Measurements from ENCODE around the gene UBE2R2.
"Not testable (repeated sequence)": the region's sequence is repeated elsewhere in the genome, so short reads cannot be mapped to it uniquely, and the experiment has no call there.

The UBE2R2 gene

DNA sequence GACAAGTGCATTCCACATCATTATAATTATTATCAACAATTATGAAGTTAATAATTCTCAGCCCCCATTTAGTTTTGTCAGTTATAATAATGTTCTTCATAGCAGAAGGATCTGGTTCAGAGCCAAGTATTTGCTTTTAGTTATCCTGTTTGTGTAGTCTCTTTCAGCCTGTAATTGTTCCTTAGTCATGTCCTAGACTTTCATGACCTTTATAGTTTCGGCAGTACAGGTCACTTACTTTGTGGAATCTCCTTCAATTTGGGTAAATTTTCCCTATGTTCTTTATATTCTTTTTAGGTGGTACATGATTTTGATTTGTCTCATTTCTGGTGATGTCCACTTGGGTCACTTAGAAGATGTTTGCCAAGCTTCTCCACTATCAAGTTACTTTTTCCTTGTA is 34.3 kb downstream of the UBE2R2 start:
- Histone ChIP-seq H3K4me3 (ENCODE audit: low read depth, low read length) (no peak overlapping the region), H3K9ac (ENCODE audit: low read depth, low read length) (no peak overlapping the region), H3K9me3 (ENCODE audit: control insufficient read depth, insufficient read depth, low read length) (no peaks in the 10 kb centered on the region), H3K27me3 (ENCODE audit: control insufficient read depth, insufficient read depth, low read length) (no peaks in the 10 kb centered on the region), H3K36me3 (ENCODE audit: control insufficient read depth, insufficient read depth, low read length) (no peaks in the 10 kb centered on the region), H3K4me1 (ENCODE audit: control insufficient read depth, insufficient read depth, low read length) (peaks cover 10% of the 10 kb centered on the region)

DNA sequence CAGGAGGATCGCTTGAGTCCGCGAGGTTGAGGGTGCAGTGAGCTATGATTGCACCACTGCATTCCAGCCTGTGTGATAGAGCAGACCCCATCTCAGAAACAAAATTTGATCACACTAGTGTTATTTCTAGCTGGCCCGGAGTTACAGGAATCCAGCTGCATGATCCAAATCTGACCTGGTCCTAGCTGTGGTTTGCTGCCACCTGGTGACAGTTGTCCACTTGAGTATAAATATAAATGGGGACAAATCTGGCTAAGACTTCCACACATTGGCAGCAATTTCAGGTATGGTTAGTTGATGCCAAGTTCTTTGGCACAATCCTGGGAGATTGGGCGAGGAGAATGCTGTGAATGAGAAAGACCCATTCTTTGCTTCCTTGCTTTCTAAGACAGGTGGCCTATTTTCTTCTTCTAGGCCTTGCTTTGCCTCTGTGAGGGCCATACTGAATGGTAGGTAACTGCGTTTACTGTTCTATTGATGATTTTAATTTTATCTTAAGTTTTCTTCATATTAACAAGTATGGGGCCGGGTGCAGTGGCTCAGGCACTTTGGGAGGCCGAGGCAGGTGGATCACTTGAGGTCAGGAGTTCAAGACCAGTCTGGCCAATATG is 35.4 kb downstream of the UBE2R2 start:
- H3K36me3 ChIP-seq (ENCODE audit: control insufficient read depth, insufficient read depth, low read length): no peaks in the 10 kb centered on the region
- no peak overlapping the region for H3K4me3 ChIP-seq (ENCODE audit: low read depth, low read length)
- no peak overlapping the region for H3K9ac ChIP-seq (ENCODE audit: low read depth, low read length)
- peaks cover 10% of the 10 kb centered on the region for H3K4me1 ChIP-seq (ENCODE audit: control insufficient read depth, insufficient read depth, low read length)
- H3K27me3 ChIP-seq (ENCODE audit: control insufficient read depth, insufficient read depth, low read length): no peaks in the 10 kb centered on the region
- no peaks in the 10 kb centered on the region for H3K9me3 ChIP-seq (ENCODE audit: control insufficient read depth, insufficient read depth, low read length)

- H3K9ac ChIP-seq (ENCODE audit: low read depth, low read length): no peak overlapping the region
- H3K27me3 ChIP-seq (ENCODE audit: control insufficient read depth, insufficient read depth, low read length): no peaks in the 10 kb centered on the region
- no peaks in the 10 kb centered on the region for H3K36me3 ChIP-seq (ENCODE audit: control insufficient read depth, insufficient read depth, low read length)
- no peaks in the 10 kb centered on the region for H3K9me3 ChIP-seq (ENCODE audit: control insufficient read depth, insufficient read depth, low read length)
- H3K4me1 ChIP-seq (ENCODE audit: control insufficient read depth, insufficient read depth, low read length): no peaks in the 10 kb centered on the region
- no peak overlapping the region for H3K4me3 ChIP-seq (ENCODE audit: low read depth, low read length)
These were observed 39.3 kb downstream of the UBE2R2 start for GRCh38 chr9:33856247-33856646.

DNA sequence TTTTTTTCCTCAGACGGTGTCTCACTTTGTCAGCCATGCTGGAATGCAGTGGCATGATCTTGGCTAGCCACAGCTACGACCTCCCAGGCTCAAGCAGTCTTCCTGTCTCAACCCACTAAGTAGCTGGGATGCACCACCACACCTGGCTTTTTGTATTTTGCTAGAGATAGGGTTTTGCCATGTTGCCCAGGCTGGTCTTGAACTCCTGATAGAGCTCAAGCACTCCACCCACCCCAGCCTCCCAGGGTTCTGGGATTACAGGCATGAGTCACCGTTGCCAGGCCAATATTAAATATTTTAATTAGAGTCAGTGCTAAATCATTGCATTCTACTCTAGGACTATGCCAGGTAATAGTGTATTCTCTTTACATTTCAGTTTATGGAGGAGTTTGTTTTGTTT is 41.5 kb downstream of the UBE2R2 start:
- Histone ChIP-seq H3K27me3 (ENCODE audit: control insufficient read depth, insufficient read depth, low read length) (no peaks in the 10 kb centered on the region), H3K4me3 (ENCODE audit: low read depth, low read length) (no peak overlapping the region), H3K9me3 (ENCODE audit: control insufficient read depth, insufficient read depth, low read length) (no peaks in the 10 kb centered on the region), H3K36me3 (ENCODE audit: control insufficient read depth, insufficient read depth, low read length) (no peaks in the 10 kb centered on the region), H3K4me1 (ENCODE audit: control insufficient read depth, insufficient read depth, low read length) (no peaks in the 10 kb centered on the region), H3K9ac (ENCODE audit: low read depth, low read length) (no peak overlapping the region)

DNA sequence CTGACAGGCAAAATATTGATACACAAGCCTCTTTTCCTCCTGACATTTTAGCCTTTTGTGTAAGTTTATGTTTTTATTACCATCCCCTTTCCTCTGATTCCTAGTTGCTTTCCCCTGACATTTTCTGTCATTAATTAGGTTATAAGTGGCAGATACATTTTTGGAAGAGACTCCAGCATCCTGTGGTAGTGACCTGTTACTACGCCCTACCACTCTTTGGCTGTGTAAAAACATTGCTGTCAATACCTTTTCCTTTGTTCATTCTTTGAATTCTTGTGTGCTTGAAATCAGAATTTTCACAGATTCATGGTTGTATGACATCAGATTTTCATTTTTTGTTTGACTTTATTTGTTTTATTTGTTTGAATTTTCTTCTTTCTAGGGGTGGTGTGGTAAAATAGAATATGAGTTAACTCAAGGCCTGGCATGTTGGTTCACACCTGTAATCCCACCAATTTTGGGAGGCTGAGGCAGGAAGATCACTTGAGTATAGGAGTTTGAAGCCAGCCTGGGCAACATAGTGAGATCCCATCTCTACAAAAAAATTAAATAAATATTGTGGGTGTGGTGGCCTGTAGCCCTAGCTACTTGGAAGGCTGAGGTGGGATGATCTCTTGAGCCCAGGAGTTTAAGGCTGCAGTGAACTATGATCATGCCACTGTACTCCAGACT is 43.4 kb downstream of the UBE2R2 start:
- no peak overlapping the region for H3K9ac ChIP-seq (ENCODE audit: low read depth, low read length)
- no peaks in the 10 kb centered on the region for H3K27me3 ChIP-seq (ENCODE audit: control insufficient read depth, insufficient read depth, low read length)
- H3K4me1 ChIP-seq (ENCODE audit: control insufficient read depth, insufficient read depth, low read length): no peaks in the 10 kb centered on the region
- no peaks in the 10 kb centered on the region for H3K36me3 ChIP-seq (ENCODE audit: control insufficient read depth, insufficient read depth, low read length)
- H3K9me3 ChIP-seq (ENCODE audit: control insufficient read depth, insufficient read depth, low read length): no peaks in the 10 kb centered on the region
- H3K4me3 ChIP-seq (ENCODE audit: low read depth, low read length): no peak overlapping the region

DNA sequence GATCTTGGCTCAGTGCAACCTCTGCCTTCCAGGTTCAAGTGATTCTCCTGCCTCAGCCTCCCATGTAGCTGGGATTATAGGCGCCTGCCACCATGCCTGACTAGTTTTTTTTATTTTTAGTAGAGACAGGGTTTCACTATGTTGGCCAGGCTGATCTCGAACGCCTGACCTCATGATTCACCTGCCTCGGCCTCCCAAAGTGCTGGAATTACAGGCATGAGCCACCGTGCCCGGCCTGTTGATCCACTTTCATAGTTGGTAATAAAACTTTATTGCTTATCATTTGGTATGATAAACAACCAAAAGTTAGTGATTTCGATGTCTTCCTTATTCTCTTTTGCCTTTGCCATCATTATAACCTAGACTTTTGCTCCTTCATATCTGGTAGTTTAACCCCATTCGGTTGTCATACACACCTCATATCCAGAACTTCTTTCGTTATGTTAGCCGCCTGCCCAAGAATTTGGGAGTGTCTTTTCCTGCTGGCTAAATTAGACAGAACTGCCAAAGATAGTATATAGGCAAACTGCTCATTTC is 45.0 kb downstream of the UBE2R2 start:
- H3K27me3 ChIP-seq (ENCODE audit: control insufficient read depth, insufficient read depth, low read length): no peaks in the 10 kb centered on the region
- H3K4me3 ChIP-seq (ENCODE audit: low read depth, low read length): no peak overlapping the region
- H3K9me3 ChIP-seq (ENCODE audit: control insufficient read depth, insufficient read depth, low read length): no peaks in the 10 kb centered on the region
- no peaks in the 10 kb centered on the region for H3K36me3 ChIP-seq (ENCODE audit: control insufficient read depth, insufficient read depth, low read length)
- no peaks in the 10 kb centered on the region for H3K4me1 ChIP-seq (ENCODE audit: control insufficient read depth, insufficient read depth, low read length)
- no peak overlapping the region for H3K9ac ChIP-seq (ENCODE audit: low read depth, low read length)

DNA sequence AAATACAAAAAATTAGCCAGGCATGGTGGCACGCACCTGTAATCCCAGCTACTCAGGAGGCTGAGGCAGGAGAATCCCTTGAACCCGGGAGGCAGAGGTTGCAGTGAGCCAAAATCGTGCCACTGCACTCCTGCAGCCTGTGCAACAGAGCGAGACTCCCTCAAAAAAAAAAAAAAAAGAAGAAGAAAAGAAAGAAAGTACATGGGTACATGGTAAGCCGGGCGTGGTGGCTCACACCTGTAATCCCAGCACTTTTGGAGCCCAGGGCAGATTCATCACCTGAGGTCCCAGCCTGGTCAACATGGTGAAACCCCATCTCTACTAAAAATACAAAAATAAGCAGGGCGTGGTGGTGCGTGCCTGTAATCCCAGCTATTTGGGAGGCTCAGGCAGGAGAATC is 46.1 kb downstream of the UBE2R2 start:
- not testable (repeated sequence) for H3K9ac ChIP-seq (ENCODE audit: low read depth, low read length); H3K9me3 ChIP-seq (ENCODE audit: control insufficient read depth, insufficient read depth, low read length); H3K4me1 ChIP-seq (ENCODE audit: control insufficient read depth, insufficient read depth, low read length); H3K36me3 ChIP-seq (ENCODE audit: control insufficient read depth, insufficient read depth, low read length); H3K27me3 ChIP-seq (ENCODE audit: control insufficient read depth, insufficient read depth, low read length); H3K4me3 ChIP-seq (ENCODE audit: low read depth, low read length)

DNA sequence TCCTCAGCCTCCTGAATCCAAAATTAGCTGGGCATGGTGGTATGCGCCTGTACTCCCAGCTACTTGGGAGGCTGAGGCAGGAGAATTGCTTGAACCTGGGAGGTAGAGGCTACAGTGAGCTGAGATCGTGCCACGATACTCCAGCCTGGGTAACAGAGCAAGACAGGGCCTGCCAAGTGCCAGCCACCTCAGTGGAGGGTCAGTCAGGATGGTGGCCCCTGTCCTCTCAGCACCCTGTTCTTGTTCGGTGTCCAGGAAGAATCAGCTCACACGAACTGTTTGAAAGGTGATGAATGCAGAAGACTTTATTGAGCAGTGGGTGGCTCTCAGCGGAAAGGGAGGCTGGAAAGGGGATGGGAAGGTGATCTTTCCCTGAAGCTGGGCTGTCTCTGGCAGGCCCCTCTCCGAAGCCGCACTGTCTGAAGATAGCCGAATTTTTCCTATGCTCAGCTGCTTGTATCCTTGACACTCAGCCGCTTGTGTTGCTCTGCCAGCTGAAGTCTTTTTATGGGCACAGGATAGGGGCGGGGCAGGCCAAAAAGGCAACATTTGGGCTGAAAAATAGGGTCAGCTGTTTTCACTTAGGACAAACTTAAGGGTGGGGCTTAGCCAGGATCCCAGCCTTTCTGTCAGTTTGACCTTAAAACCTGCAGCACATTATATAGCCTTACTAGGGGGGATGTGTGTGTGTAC is 50.9 kb downstream of the UBE2R2 start:
- H3K9me3 ChIP-seq (ENCODE audit: control insufficient read depth, insufficient read depth, low read length): no peaks in the 10 kb centered on the region
- H3K9ac ChIP-seq (ENCODE audit: low read depth, low read length): no peak overlapping the region
- H3K4me1 ChIP-seq (ENCODE audit: control insufficient read depth, insufficient read depth, low read length): no peaks in the 10 kb centered on the region
- H3K4me3 ChIP-seq (ENCODE audit: low read depth, low read length): no peak overlapping the region
- H3K36me3 ChIP-seq (ENCODE audit: control insufficient read depth, insufficient read depth, low read length): no peaks in the 10 kb centered on the region
- H3K27me3 ChIP-seq (ENCODE audit: control insufficient read depth, insufficient read depth, low read length): no peaks in the 10 kb centered on the region

GRCh38 chr9:33868440-33868973 is 51.5 kb downstream of the UBE2R2 start:
- Histone ChIP-seq H3K4me3 (ENCODE audit: low read depth, low read length) (no peak overlapping the region), H3K9me3 (ENCODE audit: control insufficient read depth, insufficient read depth, low read length) (no peaks in the 10 kb centered on the region), H3K4me1 (ENCODE audit: control insufficient read depth, insufficient read depth, low read length) (no peaks in the 10 kb centered on the region), H3K9ac (ENCODE audit: low read depth, low read length) (no peak overlapping the region), H3K36me3 (ENCODE audit: control insufficient read depth, insufficient read depth, low read length) (no peaks in the 10 kb centered on the region), H3K27me3 (ENCODE audit: control insufficient read depth, insufficient read depth, low read length) (no peaks in the 10 kb centered on the region)

DNA sequence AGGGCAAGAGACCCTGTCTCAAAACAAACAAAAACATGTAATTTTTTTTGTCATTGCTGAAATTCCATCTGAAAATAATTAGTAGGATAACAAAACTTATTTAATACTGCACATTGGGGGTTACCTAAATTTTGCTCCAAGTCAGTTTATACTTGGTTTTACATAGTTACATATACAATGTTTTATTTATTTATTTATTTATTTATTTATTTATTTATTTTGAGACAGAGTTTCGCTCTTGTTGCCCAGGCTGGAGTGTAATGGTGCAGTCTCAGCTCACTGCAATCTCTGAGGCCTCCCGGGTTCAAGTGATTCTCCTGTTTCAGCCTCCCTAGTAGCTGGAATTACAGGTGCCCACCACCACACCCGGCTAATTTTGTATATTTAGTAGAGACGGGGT is 52.3 kb downstream of the UBE2R2 start:
- not testable (repeated sequence) for H3K36me3 ChIP-seq (ENCODE audit: control insufficient read depth, insufficient read depth, low read length); H3K9ac ChIP-seq (ENCODE audit: low read depth, low read length); H3K4me1 ChIP-seq (ENCODE audit: control insufficient read depth, insufficient read depth, low read length); H3K4me3 ChIP-seq (ENCODE audit: low read depth, low read length); H3K9me3 ChIP-seq (ENCODE audit: control insufficient read depth, insufficient read depth, low read length); H3K27me3 ChIP-seq (ENCODE audit: control insufficient read depth, insufficient read depth, low read length)

DNA sequence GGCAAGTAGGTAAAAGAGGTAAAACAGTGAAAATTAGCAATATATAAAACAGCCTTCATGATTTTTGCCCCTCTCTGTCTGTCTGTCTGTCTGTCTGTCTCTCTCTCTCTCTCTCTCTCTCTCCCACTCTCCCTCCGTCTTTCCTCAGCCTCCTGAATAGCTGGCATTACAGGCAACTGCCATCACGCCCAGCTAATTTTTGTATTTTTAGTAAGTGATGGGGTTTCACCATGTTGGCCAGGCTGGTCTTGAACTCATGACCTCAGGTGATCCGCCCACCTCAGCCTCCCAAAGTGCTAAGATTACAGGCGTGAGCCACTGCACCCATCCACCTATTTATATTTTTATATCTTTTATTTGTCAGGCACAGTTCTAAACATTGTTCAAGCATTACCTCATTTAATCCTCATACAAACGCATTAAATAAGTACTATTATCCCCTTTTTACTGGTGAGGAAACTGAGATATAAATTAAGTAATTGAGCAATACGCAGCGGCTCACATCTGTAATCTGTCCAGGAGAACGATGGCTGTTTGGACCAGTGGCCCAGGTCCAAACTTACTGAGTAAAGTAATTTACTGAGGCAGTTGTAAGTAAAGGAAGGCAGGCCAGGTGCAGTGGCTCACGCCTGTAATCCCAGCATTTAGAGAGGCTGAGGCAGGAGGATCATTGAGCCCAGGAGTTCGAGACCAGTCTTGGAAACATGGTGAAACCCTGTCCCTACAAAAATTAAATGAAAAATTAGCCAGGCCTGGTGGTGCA is 60.9 kb downstream of the UBE2R2 start:
- Histone ChIP-seq H3K9me3 (ENCODE audit: control insufficient read depth, insufficient read depth, low read length) (no peaks in the 10 kb centered on the region), H3K4me1 (ENCODE audit: control insufficient read depth, insufficient read depth, low read length) (peaks cover 8% of the 10 kb centered on the region), H3K27me3 (ENCODE audit: control insufficient read depth, insufficient read depth, low read length) (no peaks in the 10 kb centered on the region), H3K9ac (ENCODE audit: low read depth, low read length) (no peak overlapping the region), H3K36me3 (ENCODE audit: control insufficient read depth, insufficient read depth, low read length) (no peaks in the 10 kb centered on the region), H3K4me3 (ENCODE audit: low read depth, low read length) (no peak overlapping the region)
